HepG2 (cell line): ENCODE measurements around the gene POU5F1. TPM values are rescaled to one million over a fixed set of nuclear protein-coding genes. Genes with fewer than 3 reads are reported as not detected.

ENCODE experiments used
- ATAC-seq: fragments of 200-7000 bp; cut with Tn5 transposase; 3 replicates; pipeline ENCODE4 v1.9.1; 2020; ENCODE audit warnings: mild to moderate bottlenecking, moderate library complexity
- BruUV-seq: library from RNA; stranded (reverse); fragments of 400-500 nt; replicated peaks from 2 replicates; lab custom pipeline; 2021; lab: Mats Ljungman, UMichigan
- CTCF ChIA-PET: fragments of 300-600 bp; formaldehyde crosslinking; extraction: SDS; loops from one replicate; lab custom pipeline; 2021; ENCODE audit warnings: low total read pairs, inconsistent platforms, low intra/inter-chr PET ratio; lab: Yijun Ruan, JAX
- POLR2A ChIA-PET: fragments of 350-600 bp; sonication (Branson Sonifier 250); formaldehyde crosslinking; loops from one replicate; lab custom pipeline; 2020; ENCODE audit warnings: antibody characterized with exemption, inconsistent platforms; lab: Yijun Ruan, JAX
- DNase-seq: peaks from one replicate; pipeline ENCODE4 v3.0.0-alpha.2; 2015; ENCODE audit warnings: low spot score
- FAIRE-seq: peaks from 3 replicates; lab custom pipeline; 2011; peaks lifted over from hg19 to GRCh38; lab: Jason Lieb, UNC
- H2AFZ ChIP-seq: one replicate; pipeline ENCODE4 v1.6.1; 2011; ENCODE audit warnings: low read length, inconsistent platforms
- H3K27ac ChIP-seq: fragments of 300-600 bp; 3 replicates; pipeline ENCODE4 v1.8.0; 2011; ENCODE audit warnings: mixed run types, mild to moderate bottlenecking, mixed read lengths, low read length, inconsistent platforms; ENCODE audit not compliant: insufficient read depth; ENCODE audit errors: extremely low read length
- H3K27me3 ChIP-seq, 2 experiments: fragments of 200-600 bp in 1 of 2; 2 replicates in 1 of 2; 3 replicates in 1 of 2; pipeline versions ENCODE4 v1.6.0 to v1.8.0; 2011; ENCODE audit warnings: low read length in 2 of 2, mild to moderate bottlenecking in 2 of 2, moderate library complexity in 2 of 2, inconsistent platforms in 1 of 2; ENCODE audit not compliant: insufficient read depth in 2 of 2, control insufficient read depth in 1 of 2
- H3K36me3 ChIP-seq, 2 experiments: fragments of 200-600 bp in 1 of 2; replicated peaks in 1 of 2; 2 replicates in 1 of 2; 3 replicates in 1 of 2; pipeline versions ENCODE4 v1.5.1 to v1.8.0; 2011; ENCODE audit warnings: low read length in 2 of 2, inconsistent platforms in 1 of 2; ENCODE audit not compliant: insufficient read depth in 2 of 2, control insufficient read depth in 1 of 2
- H3K4me1 ChIP-seq: 2 replicates; pipeline ENCODE4 v1.5.1; 2012; ENCODE audit warnings: low read length, inconsistent platforms; ENCODE audit not compliant: insufficient read depth
- H3K4me2 ChIP-seq: 2 replicates; pipeline ENCODE4 v1.6.0; 2011; ENCODE audit warnings: low read depth, low read length, inconsistent platforms
- H3K4me3 ChIP-seq, 3 experiments: fragments of 200-600 bp in 1 of 3; sonication (generic), shearing (Covaris generic) in 1 of 3; replicated peaks in 1 of 3; 2 replicates each; pipeline ENCODE4 v1.5.1; 2011 to 2016; ENCODE audit warnings: low read length in 3 of 3, inconsistent platforms in 2 of 3, low read depth in 2 of 3, mild to moderate bottlenecking in 2 of 3, control low read depth in 1 of 3, mixed read lengths in 1 of 3; ENCODE audit not compliant: insufficient read depth in 1 of 3
- H3K79me2 ChIP-seq: one replicate; pipeline ENCODE4 v1.6.1; 2011; ENCODE audit warnings: low read length, inconsistent platforms; ENCODE audit not compliant: insufficient read depth
- H3K9ac ChIP-seq: 2 replicates; pipeline ENCODE4 v1.6.0; 2011; ENCODE audit warnings: mild to moderate bottlenecking, low read depth, low read length, inconsistent platforms; ENCODE audit not compliant: insufficient read depth
- H3K9me3 ChIP-seq: 2 replicates; pipeline ENCODE4 v1.5.1; 2012; ENCODE audit warnings: mild to moderate bottlenecking, low read length
- H4K20me1 ChIP-seq: 2 replicates; pipeline ENCODE4 v1.6.0; 2011; ENCODE audit warnings: inconsistent platforms, mild to moderate bottlenecking, low read length, moderate library complexity; ENCODE audit not compliant: insufficient read depth
- ATF7 ChIP-seq, 2 experiments: fragments of 450-650 bp in 1 of 2; sonication (generic) in 1 of 2; formaldehyde crosslinking in 1 of 2; IDR thresholded peaks; 2 replicates each; pipeline versions ENCODE4 v1.4.0 to v1.6.1; 2016 to 2020; ENCODE audit warnings: antibody characterized with exemption in 1 of 2, mild to moderate bottlenecking in 1 of 2, missing genetic modification reagents in 1 of 2
- FOXA1 ChIP-seq, 2 experiments: fragments of 450-650 bp in 1 of 2; sonication (generic) in 1 of 2; formaldehyde crosslinking in 1 of 2; IDR thresholded peaks; 2 replicates each; pipeline versions ENCODE4 v1.4.0 to v1.6.1; 2016 to 2020; ENCODE audit warnings: missing genetic modification reagents in 1 of 2
- HNF4G ChIP-seq, 2 experiments: sonication (generic) in 1 of 2; formaldehyde crosslinking in 1 of 2; IDR thresholded peaks; 2 replicates each; pipeline versions ENCODE4 v1.4.0 to v1.6.1; 2011 to 2020; ENCODE audit warnings: borderline replicate concordance in 2 of 2, low read depth in 2 of 2, mild to moderate bottlenecking in 2 of 2, low read length in 1 of 2, missing genetic modification reagents in 1 of 2, moderate library complexity in 1 of 2
- HOXA5 ChIP-seq: sonication (generic); formaldehyde crosslinking; IDR thresholded peaks from 2 replicates; pipeline ENCODE4 v1.4.0; 2020; ENCODE audit warnings: missing genetic modification reagents
- JDP2 ChIP-seq: sonication (generic); formaldehyde crosslinking; IDR thresholded peaks from 2 replicates; pipeline ENCODE4 v1.8.1; 2022; ENCODE audit warnings: missing genetic modification reagents, borderline replicate concordance
- KLF11 ChIP-seq: IDR thresholded peaks from 2 replicates; pipeline ENCODE4 v1.6.1; 2016; ENCODE audit warnings: missing compliant biosample characterization
- NFE2L1 ChIP-seq: sonication (generic); formaldehyde crosslinking; IDR thresholded peaks from 2 replicates; pipeline ENCODE4 v1.4.0; 2020; ENCODE audit warnings: missing genetic modification reagents, mild to moderate bottlenecking, borderline replicate concordance
- PAX8 ChIP-seq: sonication (generic); formaldehyde crosslinking; IDR thresholded peaks from 2 replicates; pipeline ENCODE4 v1.8.0; 2022; ENCODE audit warnings: mild to moderate bottlenecking, missing genetic modification reagents, borderline replicate concordance
- REXO4 ChIP-seq: sonication (generic); formaldehyde crosslinking; IDR thresholded peaks from 2 replicates; pipeline ENCODE4 v1.8.0; 2022; ENCODE audit warnings: missing genetic modification reagents, mild to moderate bottlenecking, borderline replicate concordance
- ZNF326 ChIP-seq: sonication (generic); formaldehyde crosslinking; IDR thresholded peaks from 2 replicates; pipeline ENCODE4 v1.4.0; 2020; ENCODE audit warnings: missing genetic modification reagents, borderline replicate concordance
- WGBS: methylation state at CpG from one replicate; pipeline ENCODE4 v1.1.6; 2017; ENCODE audit warnings: low lambda C conversion rate; 5-methylcytosine and 5-hydroxymethylcytosine counted together
- in situ Hi-C: cut with HindIII; loops from 2 replicates; pipeline ENCODE4 v1.10.0; 2017; ENCODE audit warnings: low pct_unique_long_range_greater_than_20kb; ENCODE audit not compliant: extremely low pct_ligation_motif_present
- intact Hi-C: fragments of 100-400 bp; cut with micrococcal nuclease; formaldehyde crosslinking; loops from one replicate; pipeline ENCODE4 v1.10.0; 2022; ENCODE audit not compliant: unreplicated experiment
- polyA plus RNA-seq, 8 experiments: library from polyadenylated mRNA; depleted of rRNA in 3 of 8; stranded (reverse) in 7 of 8; unstranded in 1 of 8; fragments of >200 nt; fragmentation: Illumina TruSeq in 4 of 8; extraction: Trizol in 4 of 8; gene quantifications; 2 replicates each; pipeline versions ENCODE4 v1.2.1 to v1.2.3, GENCODE V29; 2011 to 2016; ENCODE audit warnings: low read depth in 4 of 8, missing spikeins in 1 of 8, mixed read lengths in 1 of 8; ENCODE audit not compliant: insufficient read depth in 1 of 8
- total RNA-seq, 5 experiments: library from RNA; depleted of rRNA; stranded (reverse); fragments of >200 nt; fragmentation: Illumina TruSeq; extraction: Trizol; gene quantifications; 2 replicates each; pipeline ENCODE4 v1.2.3, GENCODE V29; 2016; ENCODE audit warnings: low read depth in 1 of 5
- TF ChIP-seq, protein P1 (sequence below): IDR thresholded peaks from 2 replicates; pipeline ENCODE4 v1.6.1; 2016; ENCODE audit warnings: missing genetic modification reagents, missing compliant biosample characterization
- TF ChIP-seq, protein P2 (sequence below): sonication (generic); formaldehyde crosslinking; IDR thresholded peaks from 2 replicates; pipeline ENCODE4 v1.8.1; 2023; ENCODE audit warnings: mild to moderate bottlenecking, inconsistent platforms, moderate library complexity, missing genetic modification reagents, borderline replicate concordance
- TF ChIP-seq, protein P3 (sequence below): sonication (generic); formaldehyde crosslinking; IDR thresholded peaks from 2 replicates; pipeline ENCODE4 v1.4.0; 2020; ENCODE audit warnings: mild to moderate bottlenecking, missing genetic modification reagents

The POU5F1 gene
- total and polyA plus RNA-seq, 2 of the 13 experiments (the other 11 are each of a cell fraction or from before 2014, with no cell fraction given) = 2.5 to 7.2 TPM

DNA sequence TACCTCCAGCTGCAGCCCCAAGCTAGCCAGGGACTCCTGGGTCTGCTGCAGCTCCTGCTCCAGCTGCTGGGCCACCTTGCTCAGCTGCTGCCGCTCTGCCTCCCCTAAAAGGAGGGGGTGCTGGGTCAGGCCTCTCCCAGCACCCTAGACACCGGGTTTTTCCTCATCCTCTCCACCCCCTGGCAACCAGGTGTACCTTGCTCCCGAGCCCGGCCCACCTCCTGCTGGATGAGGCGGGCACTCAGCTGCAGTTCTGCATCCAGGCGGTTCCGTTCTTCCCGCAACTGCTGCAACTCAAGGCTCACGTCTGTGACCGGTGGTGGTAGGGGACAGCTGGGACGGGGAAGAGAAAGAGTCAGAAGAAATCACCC lies 25.5 kb downstream of the POU5F1 start:
- intact Hi-C loops (no loop called here), in situ Hi-C loops (no loop called here)
- H3K79me2 ChIP-seq = no peaks in the 10 kb centered on the region
- no peak overlapping the region for H3K27ac ChIP-seq
- no peak overlapping the region for H3K9ac ChIP-seq
- DNase-seq (no peak), FAIRE-seq (no peak), ATAC-seq (no peak)
- BruUV-seq = no TSS peak
- WGBS = 80% methylated on average over 11 of the region's 11 CpGs
- ChIA-PET CTCF (no interaction called here), POLR2A (no interaction called here)
- H3K36me3 ChIP-seq = peaks cover 4 to 20% of the 10 kb centered on the region in 2 experiments; a peak in 4 of 5 replicates
- no peaks in the 10 kb centered on the region for H3K9me3 ChIP-seq
- no peaks in the 10 kb centered on the region for H3K4me1 ChIP-seq
- H3K27me3 ChIP-seq = no peaks in the 10 kb centered on the region
- H3K4me2 ChIP-seq = no peak overlapping the region
- no peak overlapping the region for H2AFZ ChIP-seq
- H4K20me1 ChIP-seq = no peaks in the 10 kb centered on the region
- TF ChIP-seq, protein P1, sequence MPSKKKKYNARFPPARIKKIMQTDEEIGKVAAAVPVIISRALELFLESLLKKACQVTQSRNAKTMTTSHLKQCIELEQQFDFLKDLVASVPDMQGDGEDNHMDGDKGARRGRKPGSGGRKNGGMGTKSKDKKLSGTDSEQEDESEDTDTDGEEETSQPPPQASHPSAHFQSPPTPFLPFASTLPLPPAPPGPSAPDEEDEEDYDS (CRISPR knock-in tag) = no peak
- TF ChIP-seq ZNF326 = no peak
- no peak for TF ChIP-seq JDP2 (CRISPR knock-in tag)
- no peak for TF ChIP-seq FOXA1 (IDR thresholded peaks at IDR 0.05)
- TF ChIP-seq FOXA1 (CRISPR knock-in tag; IDR thresholded peaks at IDR 0.05) = no peak
- TF ChIP-seq PAX8 (CRISPR knock-in tag) = no peak
- no peak for TF ChIP-seq NFE2L1 (CRISPR knock-in tag)
- TF ChIP-seq REXO4 (CRISPR knock-in tag) = no peak
- TF ChIP-seq HNF4G (IDR thresholded peaks at IDR 0.05; ENCODE audit: borderline replicate concordance, low read depth, low read length) = no peak
- TF ChIP-seq HNF4G (CRISPR knock-in tag; IDR thresholded peaks at IDR 0.05; ENCODE audit: borderline replicate concordance, low read depth) = no peak
- no peak for TF ChIP-seq HOXA5 (CRISPR knock-in tag)
- no peak for TF ChIP-seq KLF11
- no peak for TF ChIP-seq ATF7 (IDR thresholded peaks at IDR 0.05)
- TF ChIP-seq ATF7 (CRISPR knock-in tag; IDR thresholded peaks at IDR 0.05) = no peak
- TF ChIP-seq, protein P2, sequence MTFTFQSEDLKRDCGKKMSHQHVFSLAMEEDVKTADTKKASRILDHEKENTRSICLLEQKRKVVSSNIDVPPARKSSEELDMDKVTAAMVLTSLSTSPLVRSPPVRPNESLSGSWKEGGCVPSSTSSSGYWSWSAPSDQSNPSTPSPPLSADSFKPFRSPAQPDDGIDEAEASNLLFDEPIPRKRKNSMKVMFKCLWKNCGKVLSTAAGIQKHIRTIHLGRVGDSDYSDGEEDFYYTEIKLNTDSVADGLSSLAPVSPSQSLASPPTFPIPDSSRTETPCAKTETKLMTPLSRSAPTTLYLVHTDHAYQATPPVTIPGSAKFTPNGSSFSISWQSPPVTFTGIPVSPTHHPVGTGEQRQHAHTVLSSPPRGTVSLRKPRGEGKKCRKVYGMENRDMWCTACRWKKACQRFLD = no peak
- TF ChIP-seq, protein P3, sequence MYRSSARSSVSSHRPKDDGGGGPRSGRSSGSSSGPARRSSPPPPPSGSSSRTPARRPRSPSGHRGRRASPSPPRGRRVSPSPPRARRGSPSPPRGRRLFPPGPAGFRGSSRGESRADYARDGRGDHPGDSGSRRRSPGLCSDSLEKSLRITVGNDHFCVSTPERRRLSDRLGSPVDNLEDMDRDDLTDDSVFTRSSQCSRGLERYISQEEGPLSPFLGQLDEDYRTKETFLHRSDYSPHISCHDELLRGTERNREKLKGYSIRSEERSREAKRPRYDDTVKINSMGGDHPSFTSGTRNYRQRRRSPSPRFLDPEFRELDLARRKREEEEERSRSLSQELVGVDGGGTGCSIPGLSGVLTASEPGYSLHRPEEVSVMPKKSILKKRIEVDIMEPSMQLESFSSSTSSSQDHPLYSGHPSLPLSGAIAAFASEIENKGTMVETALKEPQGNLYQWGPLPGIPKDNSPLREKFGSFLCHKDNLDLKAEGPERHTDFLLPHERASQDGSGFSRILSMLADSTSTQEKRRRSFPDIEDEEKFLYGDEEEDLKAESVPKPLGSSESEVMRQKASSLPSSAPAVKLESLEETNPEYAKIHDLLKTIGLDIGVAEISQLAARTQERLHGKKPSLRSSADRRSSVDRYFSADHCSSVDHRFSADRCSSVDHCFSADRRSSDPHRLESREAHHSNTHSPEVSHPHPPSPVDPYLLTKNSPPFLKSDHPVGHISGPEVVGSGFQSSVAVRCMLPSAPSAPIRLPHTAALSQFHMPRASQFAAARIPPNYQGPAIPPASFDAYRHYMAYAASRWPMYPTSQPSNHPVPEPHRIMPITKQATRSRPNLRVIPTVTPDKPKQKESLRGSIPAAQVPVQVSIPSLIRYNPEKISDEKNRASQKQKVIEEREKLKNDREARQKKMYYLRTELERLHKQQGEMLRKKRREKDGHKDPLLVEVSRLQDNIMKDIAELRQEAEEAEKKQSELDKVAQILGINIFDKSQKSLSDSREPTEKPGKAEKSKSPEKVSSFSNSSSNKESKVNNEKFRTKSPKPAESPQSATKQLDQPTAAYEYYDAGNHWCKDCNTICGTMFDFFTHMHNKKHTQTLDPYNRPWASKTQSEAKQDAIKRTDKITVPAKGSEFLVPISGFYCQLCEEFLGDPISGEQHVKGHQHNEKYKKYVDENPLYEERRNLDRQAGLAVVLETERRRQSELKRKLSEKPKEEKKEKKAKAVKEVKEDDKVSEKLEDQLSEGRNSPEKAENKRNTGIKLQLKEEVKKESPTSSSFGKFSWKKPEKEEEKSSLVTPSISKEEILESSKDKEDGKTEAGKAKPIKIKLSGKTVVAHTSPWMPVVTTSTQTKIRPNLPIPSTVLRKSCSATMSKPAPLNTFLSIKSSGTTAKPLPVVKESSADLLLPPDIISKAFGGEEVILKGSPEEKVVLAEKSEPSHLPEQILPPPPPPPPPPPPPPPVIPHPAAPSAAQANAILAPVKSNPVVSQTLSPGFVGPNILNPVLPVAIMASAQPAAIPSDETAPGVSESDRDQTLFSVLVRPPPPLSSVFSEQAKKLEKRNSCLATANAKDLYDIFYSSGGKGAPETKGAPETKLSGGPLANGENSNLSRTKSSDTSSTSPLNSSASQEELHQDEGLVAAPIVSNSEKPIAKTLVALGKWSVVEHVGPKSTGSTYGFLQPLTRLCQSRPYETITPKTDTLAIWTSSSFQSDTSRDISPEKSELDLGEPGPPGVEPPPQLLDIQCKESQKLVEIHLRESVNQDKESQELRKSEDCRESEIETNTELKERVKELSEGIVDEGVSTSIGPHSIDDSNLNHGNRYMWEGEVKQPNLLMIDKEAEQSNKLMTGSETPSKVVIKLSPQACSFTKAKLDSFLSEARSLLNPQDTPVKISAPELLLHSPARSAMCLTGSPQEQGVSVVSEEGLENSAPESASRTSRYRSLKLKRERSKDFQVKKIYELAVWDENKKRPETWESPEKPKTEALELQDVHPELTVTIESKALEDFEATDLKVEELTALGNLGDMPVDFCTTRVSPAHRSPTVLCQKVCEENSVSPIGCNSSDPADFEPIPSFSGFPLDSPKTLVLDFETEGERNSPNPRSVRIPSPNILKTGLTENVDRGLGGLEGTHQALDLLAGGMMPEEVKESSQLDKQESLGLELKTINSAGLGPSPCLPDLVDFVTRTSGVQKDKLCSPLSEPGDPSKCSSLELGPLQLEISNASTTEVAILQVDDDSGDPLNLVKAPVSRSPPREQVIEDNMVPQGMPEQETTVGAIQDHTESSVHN (CRISPR knock-in tag) = no peak
- TF ChIP-seq, all 625 proteins: peak for 0
- H3K4me3 ChIP-seq = no peak overlapping the region
